Large intestine (tissue), 3 donors: ENCODE data around the gene SERPINE1. TPM values are rescaled to one million over a fixed set of nuclear protein-coding genes. Genes with fewer than 3 reads are reported as not detected.
A peak's percentile ranks its signal among the peaks of the same experiment; 100 is the strongest.

Experiments used
- DNase-seq, 2 donors: peaks; one replicate each; pipeline versions ENCODE4 v3.0.0 to v3.0.0-alpha.2; 2013
- H3K27ac ChIP-seq: one replicate; pipeline ENCODE4 v1.5.1; 2013; ENCODE audit warnings: low read length
- H3K27me3 ChIP-seq: 2 replicates; pipeline ENCODE4 v1.6.1; 2013; ENCODE audit warnings: low read length; ENCODE audit not compliant: control insufficient read depth, insufficient read depth
- H3K36me3 ChIP-seq: 2 replicates; pipeline ENCODE4 v1.6.1; 2013; ENCODE audit warnings: low read length; ENCODE audit not compliant: control insufficient read depth, insufficient read depth
- H3K4me1 ChIP-seq: one replicate; pipeline ENCODE4 v1.6.1; 2013; ENCODE audit warnings: low read length; ENCODE audit not compliant: control insufficient read depth, insufficient read depth
- H3K4me3 ChIP-seq: one replicate; pipeline ENCODE4 v1.5.1; 2013; ENCODE audit warnings: low read length
- H3K9me3 ChIP-seq: one replicate; pipeline ENCODE4 v1.6.1; 2013; ENCODE audit warnings: mild to moderate bottlenecking, low read depth, low read length, moderate library complexity; ENCODE audit not compliant: control insufficient read depth
- WGBS: methylation state at CpG from one replicate; pipeline ENCODE4 v1.1.5; 2013; ENCODE audit warnings: low lambda C conversion rate; ENCODE audit not compliant: insufficient coverage; 5-methylcytosine and 5-hydroxymethylcytosine counted together
- polyA plus RNA-seq: library from polyadenylated mRNA; unstranded; fragments of 120-200 nt; gene quantifications from one replicate; pipeline ENCODE4 v1.2.1, GENCODE V29; 2013

The SERPINE1 gene
- polyA plus RNA-seq, 1 donor = 1.7 TPM

GRCh38 chr7:101133621-101134398, 6.9 kb downstream of the SERPINE1 start:
- Histone ChIP-seq H3K4me3 (no peak overlapping the region), H3K36me3 (no peaks in the 10 kb centered on the region), H3K9me3 (peaks cover 27% of the 10 kb centered on the region), H3K4me1 (peaks cover 6% of the 10 kb centered on the region), H3K27ac (no peak overlapping the region), H3K27me3 (peaks cover 29% of the 10 kb centered on the region)
- DNase-seq = no peak
- WGBS = no CpG with 5 or more reads among the region's 15 CpGs

- Histone ChIP-seq H3K27me3 (peaks cover 29% of the 10 kb centered on the region), H3K9me3 (peaks cover 27% of the 10 kb centered on the region), H3K4me1 (peaks cover 6% of the 10 kb centered on the region), H3K4me3 (no peak overlapping the region), H3K36me3 (no peaks in the 10 kb centered on the region), H3K27ac (no peak overlapping the region)
- DNase-seq = no peak
- 100% methylated on average over 1 of the region's 6 CpGs for WGBS
Measured at GRCh38 chr7:101134399-101134980, 7.6 kb downstream of the SERPINE1 start.

- peaks cover 27% of the 10 kb centered on the region for H3K27me3 ChIP-seq
- DNase-seq = no peak
- H3K4me3 ChIP-seq = no peak overlapping the region
- WGBS = no CpG with 5 or more reads among the region's 9 CpGs
- peaks cover 22% of the 10 kb centered on the region for H3K9me3 ChIP-seq
- no peak overlapping the region for H3K27ac ChIP-seq
- no peaks in the 10 kb centered on the region for H3K36me3 ChIP-seq
- H3K4me1 ChIP-seq = peaks cover 6% of the 10 kb centered on the region
Measured at GRCh38 chr7:101137651-101138212, 10.8 kb downstream of the SERPINE1 start.

- no CpG with 5 or more reads among the region's 16 CpGs for WGBS
- Histone ChIP-seq H3K27ac (no peak overlapping the region), H3K27me3 (peaks cover 25% of the 10 kb centered on the region), H3K4me1 (peaks cover 6% of the 10 kb centered on the region), H3K4me3 (no peak overlapping the region), H3K9me3 (peaks cover 22% of the 10 kb centered on the region), H3K36me3 (no peaks in the 10 kb centered on the region)
- DNase-seq = peak; percentile 90 to 93
Measured at GRCh38 chr7:101138213-101138870, 11.4 kb downstream of the SERPINE1 start.

- peaks cover 6% of the 10 kb centered on the region for H3K4me1 ChIP-seq
- no peak overlapping the region for H3K27ac ChIP-seq
- DNase-seq = no peak
- WGBS = 40% methylated on average over 1 of the region's 3 CpGs
- no peak overlapping the region for H3K4me3 ChIP-seq
- peaks cover 11% of the 10 kb centered on the region for H3K27me3 ChIP-seq
- H3K9me3 ChIP-seq = peaks cover 18% of the 10 kb centered on the region
- H3K36me3 ChIP-seq = no peaks in the 10 kb centered on the region
Measured at GRCh38 chr7:101140339-101140699, 13.4 kb downstream of the SERPINE1 start.

- H3K4me1 ChIP-seq = peaks cover 6% of the 10 kb centered on the region
- H3K27me3 ChIP-seq = peaks cover 6% of the 10 kb centered on the region
- no peak for DNase-seq
- H3K36me3 ChIP-seq = no peaks in the 10 kb centered on the region
- peaks cover 15% of the 10 kb centered on the region for H3K9me3 ChIP-seq
- WGBS = 80% methylated on average over 1 of the region's 4 CpGs
- H3K4me3 ChIP-seq = no peak overlapping the region
- no peak overlapping the region for H3K27ac ChIP-seq
Measured at GRCh38 chr7:101140746-101141382, 14.0 kb downstream of the SERPINE1 start.

GRCh38 chr7:101151908-101152651, 25.2 kb downstream of the SERPINE1 start:
- H3K36me3 ChIP-seq = peaks cover 3% of the 10 kb centered on the region
- no CpG with 5 or more reads among the region's 2 CpGs for WGBS
- peaks cover 6% of the 10 kb centered on the region for H3K27me3 ChIP-seq
- no peak for DNase-seq
- H3K4me3 ChIP-seq = no peak overlapping the region
- H3K9me3 ChIP-seq = no peaks in the 10 kb centered on the region
- H3K27ac ChIP-seq = no peak overlapping the region
- H3K4me1 ChIP-seq = peaks cover 12% of the 10 kb centered on the region

- Histone ChIP-seq H3K27me3 (peaks cover under 1% of the 10 kb centered on the region), H3K27ac (no peak within 1 kb of the TSS), H3K36me3 (peaks cover 21% of the 10 kb centered on the region), H3K4me1 (peaks cover 12% of the 10 kb centered on the region), H3K9me3 (no peaks in the 10 kb centered on the region), H3K4me3 (peak within 1 kb of the TSS; percentile 86)
- DNase-seq = peak; percentile 94 to 96
- 33% methylated on average over 2 of the region's 51 CpGs for WGBS
Measured at GRCh38 chr7:101153969-101154692, 27.2 kb downstream of the SERPINE1 start, which contains the start of gene AP1S1. TSS of gene AP1S1 (plus strand) at chr7:101154476. CDS start at chr7:101154515, 39 bp downstream.

- Histone ChIP-seq H3K27me3 (no peaks in the 10 kb centered on the region), H3K4me1 (peaks cover 12% of the 10 kb centered on the region), H3K27ac (no peak overlapping the region), H3K9me3 (no peaks in the 10 kb centered on the region), H3K4me3 (peak overlapping the region; percentile 86), H3K36me3 (peaks cover 26% of the 10 kb centered on the region)
- DNase-seq = no peak
- no CpG with 5 or more reads among the region's 34 CpGs for WGBS
Measured at GRCh38 chr7:101154693-101155102, 27.8 kb downstream of the SERPINE1 start.
